Measurements from ENCODE around the gene RPS6KB1.
"Not testable (repeated sequence)": the region's sequence is repeated elsewhere in the genome, so short reads cannot be mapped to it uniquely, and the experiment has no call there.

Gene RPS6KB1

DNA sequence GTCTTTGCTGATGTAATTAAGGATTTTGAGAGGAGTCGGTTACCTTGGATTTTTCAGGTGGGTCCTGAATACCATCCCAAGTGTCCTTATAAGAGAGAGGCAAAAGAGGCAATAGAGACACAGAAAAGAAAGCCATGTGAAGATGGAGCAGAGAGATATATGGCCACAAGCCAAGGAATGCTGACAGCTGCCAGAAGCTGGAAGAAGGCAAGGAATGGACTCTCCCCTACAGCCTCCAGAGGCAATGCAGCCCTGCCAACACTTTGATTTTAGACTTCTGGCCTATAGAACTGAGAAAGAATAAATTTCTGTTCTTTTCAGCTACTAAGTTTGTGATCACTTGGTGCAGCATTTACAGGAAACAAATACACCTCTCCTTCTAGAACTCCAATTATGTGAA is 79.9 kb downstream of the RPS6KB1 start:
- no peak for DNase-seq (ENCODE audit: low read depth, low spot score)
- no peak for TF ChIP-seq SUZ12 (IDR thresholded peaks at IDR 0.05; ENCODE audit: extremely low read depth, insufficient read depth, insufficient read length)
- no peak for TF ChIP-seq ZNF274 (IDR thresholded peaks at IDR 0.05; ENCODE audit: low read depth, low read length)
- no peak for TF ChIP-seq YY1 (IDR thresholded peaks at IDR 0.05; ENCODE audit: insufficient read depth, insufficient read length)
- Histone ChIP-seq H3K4me1 (ENCODE audit: insufficient read depth, insufficient read length) (no peaks in the 10 kb centered on the region), H3K9ac (ENCODE audit: insufficient read length, low read depth) (no peak overlapping the region), H3K4me3 (ENCODE audit: insufficient read length, low read depth) (no peak overlapping the region), H3K36me3 (ENCODE audit: insufficient read depth, insufficient read length, low read length) (no peaks in the 10 kb centered on the region), H3K9me3 (ENCODE audit: insufficient read depth, low read length) (no peaks in the 10 kb centered on the region), H3K27me3 (ENCODE audit: insufficient read depth, insufficient read length) (no peaks in the 10 kb centered on the region)

- H3K27me3 ChIP-seq (ENCODE audit: insufficient read depth, insufficient read length); H3K4me3 ChIP-seq (ENCODE audit: insufficient read length, low read depth); H3K9me3 ChIP-seq (ENCODE audit: insufficient read depth, low read length); H3K4me1 ChIP-seq (ENCODE audit: insufficient read depth, insufficient read length); H3K9ac ChIP-seq (ENCODE audit: insufficient read length, low read depth); DNase-seq (ENCODE audit: low read depth, low spot score); H3K36me3 ChIP-seq (ENCODE audit: insufficient read depth, insufficient read length, low read length): not testable (repeated sequence)
Observed at GRCh38 chr17:59973483-59973882, 80.6 kb downstream of the RPS6KB1 start.

DNA sequence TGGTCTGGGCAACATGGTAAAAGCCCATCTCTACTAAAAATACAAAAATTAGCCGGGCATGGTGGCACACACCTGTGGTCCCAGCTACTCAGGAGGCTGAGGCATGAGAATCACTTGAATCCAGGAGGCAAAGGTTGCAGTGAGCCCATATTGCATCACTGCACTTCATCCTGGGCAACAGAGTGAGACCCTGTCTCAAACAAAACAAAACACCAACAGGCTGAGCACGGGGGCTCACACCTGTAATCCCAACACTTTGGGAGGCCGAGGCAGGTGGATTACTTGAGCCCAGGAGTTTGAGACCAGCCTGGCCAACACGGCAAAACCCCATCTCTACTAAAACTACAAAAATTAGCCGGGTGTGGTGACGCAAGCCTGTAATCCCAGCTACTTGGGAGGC is 82.2 kb downstream of the RPS6KB1 start:
- not testable (repeated sequence) for H3K9me3 ChIP-seq (ENCODE audit: insufficient read depth, low read length); H3K9ac ChIP-seq (ENCODE audit: insufficient read length, low read depth); H3K27me3 ChIP-seq (ENCODE audit: insufficient read depth, insufficient read length); H3K4me3 ChIP-seq (ENCODE audit: insufficient read length, low read depth); H3K36me3 ChIP-seq (ENCODE audit: insufficient read depth, insufficient read length, low read length); H3K4me1 ChIP-seq (ENCODE audit: insufficient read depth, insufficient read length); DNase-seq (ENCODE audit: low read depth, low spot score)

GRCh38 chr17:59996608-59997007 is 103.7 kb downstream of the RPS6KB1 start:
- H3K36me3 ChIP-seq (ENCODE audit: insufficient read depth, insufficient read length, low read length); H3K9ac ChIP-seq (ENCODE audit: insufficient read length, low read depth); H3K9me3 ChIP-seq (ENCODE audit: insufficient read depth, low read length); H3K4me1 ChIP-seq (ENCODE audit: insufficient read depth, insufficient read length); H3K4me3 ChIP-seq (ENCODE audit: insufficient read length, low read depth); DNase-seq (ENCODE audit: low read depth, low spot score); H3K27me3 ChIP-seq (ENCODE audit: insufficient read depth, insufficient read length): not testable (repeated sequence)
